HEK293 (cell line): ENCODE results near the gene SERGEF.

Experiments used
- CTCF ChIA-PET: fragments of 350-600 bp; formaldehyde crosslinking; extraction: SDS; loops from one replicate; lab custom pipeline; 2021; ENCODE audit warnings: antibody characterized with exemption; lab: Yijun Ruan, JAX
- POLR2A ChIA-PET: fragments of 300-600 bp; formaldehyde crosslinking; extraction: SDS; loops from one replicate; lab custom pipeline; 2020; ENCODE audit warnings: antibody characterized with exemption, inconsistent platforms; lab: Yijun Ruan, JAX
- H3K27ac ChIP-seq: fragments of 200-500 bp; sonication (Bioruptor generic); 2 replicates; pipeline ENCODE4 v1.5.1; 2014; ENCODE audit warnings: low read depth, low read length, control low read depth, inconsistent platforms; ENCODE audit errors: extremely low read depth
- H3K36me3 ChIP-seq, 2 experiments: fragments of 200-500 bp in 1 of 2; sonication (Bioruptor generic) in 1 of 2; 1 replicate in 1 of 2; 2 replicates in 1 of 2; pipeline ENCODE4 v1.5.1; 2014 to 2017; ENCODE audit warnings: inconsistent platforms in 2 of 2, low read length in 2 of 2; ENCODE audit not compliant: control insufficient read depth in 2 of 2, insufficient read depth in 1 of 2
- H3K4me1 ChIP-seq: fragments of 200-500 bp; sonication (Bioruptor generic); 2 replicates; pipeline ENCODE4 v1.5.1; 2014; ENCODE audit warnings: mild to moderate bottlenecking, low read length, inconsistent platforms; ENCODE audit not compliant: control insufficient read depth, insufficient read depth
- H3K4me3 ChIP-seq: 2 replicates; pipeline ENCODE4 v1.5.1; 2011; ENCODE audit warnings: low read depth, mild to moderate bottlenecking, control low read depth, low read length, moderate library complexity
- H3K9me3 ChIP-seq: fragments of 200-500 bp; sonication (Bioruptor generic); 2 replicates; pipeline ENCODE4 v1.5.1; 2014; ENCODE audit warnings: low read depth, low read length, inconsistent platforms; ENCODE audit not compliant: control insufficient read depth, insufficient read depth
- GLI2 ChIP-seq: fragments of 450-650 bp; formaldehyde crosslinking; IDR thresholded peaks from 2 replicates; pipeline ENCODE4; 2017; ENCODE audit warnings: missing biosample characterization, missing genetic modification characterization, low read depth, borderline replicate concordance
- PRDM10 ChIP-seq: fragments of 450-650 bp; formaldehyde crosslinking; IDR thresholded peaks from 2 replicates; pipeline ENCODE4 v1.5.1; 2016; ENCODE audit warnings: missing biosample characterization, missing genetic modification characterization
- REPIN1 ChIP-seq: fragments of 450-650 bp; formaldehyde crosslinking; IDR thresholded peaks from 2 replicates; pipeline ENCODE4 v1.5.1; 2017; ENCODE audit warnings: missing biosample characterization, missing genetic modification characterization, low read depth
- SCRT1 ChIP-seq: fragments of 450-650 bp; formaldehyde crosslinking; IDR thresholded peaks from 2 replicates; pipeline ENCODE4 v1.5.1; 2016; ENCODE audit warnings: missing biosample characterization, missing genetic modification characterization, borderline replicate concordance
- YY1 ChIP-seq: fragments of 450-650 bp; formaldehyde crosslinking; IDR thresholded peaks from 2 replicates; pipeline ENCODE4 v1.5.1; 2018; ENCODE audit warnings: missing biosample characterization, missing genetic modification characterization
- ZBTB10 ChIP-seq: fragments of 450-650 bp; formaldehyde crosslinking; IDR thresholded peaks from 2 replicates; pipeline ENCODE4 v1.5.1; 2016; ENCODE audit warnings: missing biosample characterization, missing genetic modification characterization
- ZBTB17 ChIP-seq: fragments of 450-650 bp; formaldehyde crosslinking; IDR thresholded peaks from 2 replicates; pipeline ENCODE4 v1.5.1; 2016; ENCODE audit warnings: missing biosample characterization, missing genetic modification characterization
- ZFP37 ChIP-seq: fragments of 450-650 bp; formaldehyde crosslinking; IDR thresholded peaks from 2 replicates; pipeline ENCODE4 v1.5.1; 2016; ENCODE audit warnings: missing biosample characterization, missing genetic modification characterization
- ZNF133 ChIP-seq: fragments of 450-650 bp; formaldehyde crosslinking; IDR thresholded peaks from 2 replicates; pipeline ENCODE4 v1.5.1; 2016; ENCODE audit warnings: missing biosample characterization, missing genetic modification characterization
- ZNF221 ChIP-seq: fragments of 450-650 bp; formaldehyde crosslinking; IDR thresholded peaks from 2 replicates; pipeline ENCODE4 v1.5.1; 2017; ENCODE audit warnings: missing biosample characterization, missing genetic modification characterization, borderline replicate concordance
- ZNF362 ChIP-seq: fragments of 450-650 bp; formaldehyde crosslinking; IDR thresholded peaks from 2 replicates; pipeline ENCODE4 v1.5.1; 2016; ENCODE audit warnings: missing biosample characterization, missing genetic modification characterization
- ZNF404 ChIP-seq: fragments of 450-650 bp; formaldehyde crosslinking; IDR thresholded peaks from 2 replicates; pipeline ENCODE4 v1.5.1; 2017; ENCODE audit warnings: missing biosample characterization, missing genetic modification characterization
- ZNF704 ChIP-seq: fragments of 450-650 bp; formaldehyde crosslinking; IDR thresholded peaks from 2 replicates; pipeline ENCODE4 v1.5.1; 2016; ENCODE audit warnings: missing biosample characterization, missing genetic modification characterization
- ZNF837 ChIP-seq: fragments of 450-650 bp; formaldehyde crosslinking; IDR thresholded peaks from 2 replicates; pipeline ENCODE4 v1.5.1; 2016; ENCODE audit warnings: missing biosample characterization, missing genetic modification characterization
- ZSCAN4 ChIP-seq: fragments of 450-650 bp; formaldehyde crosslinking; IDR thresholded peaks from 2 replicates; pipeline ENCODE4 v1.5.1; 2017; ENCODE audit warnings: missing biosample characterization, missing genetic modification characterization

Gene SERGEF

GRCh38 chr11:18046116-18046777, 33.4 kb upstream of the SERGEF start, which contains the start of gene TPH1 (continued):
- no peak for TF ChIP-seq ZSCAN4 (tag by site-specific recombination)
- TF ChIP-seq, all 188 proteins: peak for 3

GRCh38 chr11:18036456-18036855, 23.6 kb upstream of the SERGEF start:
- ChIA-PET POLR2A (no interaction called here), CTCF (interaction anchor here (1.1 to 1.5 kb wide), 2 partner anchors 45 to 305 kb away, joined by 3 read pairs; no protein-coding TSS in a partner anchor)
- no peaks in the 10 kb centered on the region for H3K9me3 ChIP-seq
- no peaks in the 10 kb centered on the region for H3K36me3 ChIP-seq
- H3K4me1 ChIP-seq = no peaks in the 10 kb centered on the region
- no peak for TF ChIP-seq PRDM10 (tag by site-specific recombination)
- TF ChIP-seq REPIN1 = no peak
- no peak for TF ChIP-seq ZBTB10
- no peak for TF ChIP-seq ZNF133 (tag by site-specific recombination)
- no peak for TF ChIP-seq ZBTB17 (tag by site-specific recombination)
- TF ChIP-seq GLI2 (tag by site-specific recombination) = no peak
- no peak for TF ChIP-seq ZNF221 (tag by site-specific recombination)
- TF ChIP-seq ZNF362 = no peak
- TF ChIP-seq SCRT1 (tag by site-specific recombination) = no peak
- no peak for TF ChIP-seq YY1 (tag by site-specific recombination)
- no peak for TF ChIP-seq ZNF704 (tag by site-specific recombination)
- no peak for TF ChIP-seq ZNF837 (tag by site-specific recombination)
- no peak for TF ChIP-seq ZFP37 (tag by site-specific recombination)
- TF ChIP-seq ZNF404 = no peak
- no peak overlapping the region for H3K4me3 ChIP-seq
- no peak overlapping the region for H3K27ac ChIP-seq
